IPS-NIHi11 (cell line): ENCODE measurements around the gene TBC1D3B.
"Not testable (repeated sequence)": the region's sequence is repeated elsewhere in the genome, so short reads cannot be mapped to it uniquely, and the experiment has no call there.

ENCODE experiments used
- DNase-seq: peaks from one replicate; pipeline ENCODE4 v3.0.0; 2012; ENCODE audit warnings: mixed read lengths, low spot score

TBC1D3B gene

DNA sequence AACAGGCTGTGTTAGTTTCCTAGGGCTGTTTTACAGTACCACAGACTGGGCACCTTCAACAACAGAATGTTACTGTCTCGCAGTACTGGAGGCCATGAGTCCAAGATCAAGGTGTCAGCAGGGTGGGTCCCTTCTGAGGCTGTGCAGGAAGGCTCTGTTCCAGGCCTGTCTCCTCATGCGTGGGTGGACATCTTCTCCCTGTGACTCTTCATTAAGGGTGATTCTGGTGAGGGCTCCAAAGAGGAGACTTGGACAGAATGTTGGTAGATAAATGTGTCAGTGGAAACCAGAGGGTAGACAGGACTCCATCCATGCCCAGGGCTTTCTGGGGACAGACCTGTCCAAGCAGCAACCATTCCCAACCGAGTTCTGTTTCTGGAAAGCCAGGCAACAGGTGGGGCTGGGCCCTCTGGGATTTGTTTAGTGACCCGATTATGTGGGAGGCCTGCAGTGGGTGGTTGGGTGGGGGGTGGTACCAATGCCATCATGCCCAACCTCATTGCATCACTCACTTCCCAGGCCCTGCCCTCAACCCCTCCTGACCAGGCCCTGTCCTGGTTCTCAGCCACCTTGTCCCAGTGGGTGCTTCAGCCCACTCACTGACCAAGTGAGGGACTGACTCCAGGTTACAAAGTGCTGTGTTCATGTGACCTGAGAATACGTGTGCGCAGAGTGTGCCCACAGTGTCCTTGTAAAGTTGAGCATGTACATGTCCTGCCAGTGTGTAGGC is 5.2 kb upstream of the TBC1D3B start:
- DNase-seq, result not testable (repeated sequence)

DNA sequence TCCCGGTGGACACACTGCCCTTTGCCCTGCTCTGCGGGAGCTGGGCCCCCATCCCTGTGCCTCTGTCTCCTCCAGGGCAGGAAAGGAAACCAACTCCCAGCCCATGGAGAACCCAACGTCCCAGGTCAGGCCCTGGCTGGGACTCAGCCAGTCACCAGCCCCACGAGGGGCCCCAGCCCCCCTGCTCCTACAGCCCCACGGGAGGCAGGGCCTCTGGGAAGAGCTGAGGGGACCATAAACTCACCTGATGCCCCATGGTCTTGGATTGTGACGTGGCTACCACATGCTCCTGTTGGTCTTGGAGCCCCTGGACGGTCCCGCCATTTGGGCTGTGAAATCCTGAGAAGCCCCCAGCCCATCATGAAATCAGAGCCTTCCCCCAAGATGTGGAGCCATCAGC is 7.6 kb downstream of the TBC1D3B start:
- DNase-seq, result not testable (repeated sequence)

DNA sequence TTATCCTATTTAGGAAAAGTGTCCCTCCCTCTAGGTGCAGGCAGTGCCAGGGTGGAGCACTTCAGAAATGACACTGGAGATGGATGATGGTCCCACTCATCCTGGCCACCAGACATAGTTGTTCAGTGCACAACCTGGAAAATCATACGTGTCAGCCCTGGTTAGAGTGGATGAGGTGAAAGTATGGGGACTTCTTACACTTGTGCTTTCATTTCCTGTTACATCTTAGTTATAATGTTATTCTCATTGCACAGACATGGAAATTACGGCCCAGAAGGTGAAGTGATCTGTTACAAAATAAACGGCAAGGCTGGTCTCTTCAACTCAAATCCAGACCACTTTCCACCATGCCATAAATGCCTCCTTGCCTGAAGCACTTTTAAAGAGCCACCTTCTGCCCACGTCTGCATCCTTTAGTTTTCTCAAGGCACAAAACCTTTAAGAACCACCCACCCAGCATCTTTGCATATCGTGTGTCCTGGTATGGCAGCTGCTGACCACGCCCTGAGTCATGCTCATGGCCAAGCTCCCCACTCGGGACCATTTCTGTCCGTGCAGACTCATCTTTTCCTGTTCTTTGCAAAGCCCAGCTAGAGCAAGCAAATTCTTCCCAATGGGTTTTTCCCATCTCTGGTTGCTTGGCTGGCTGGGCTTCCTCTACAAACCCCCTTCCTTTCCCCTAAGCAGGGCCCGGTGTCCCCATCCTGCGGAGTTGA is 22.4 kb downstream of the TBC1D3B start:
- no peak for DNase-seq

DNA sequence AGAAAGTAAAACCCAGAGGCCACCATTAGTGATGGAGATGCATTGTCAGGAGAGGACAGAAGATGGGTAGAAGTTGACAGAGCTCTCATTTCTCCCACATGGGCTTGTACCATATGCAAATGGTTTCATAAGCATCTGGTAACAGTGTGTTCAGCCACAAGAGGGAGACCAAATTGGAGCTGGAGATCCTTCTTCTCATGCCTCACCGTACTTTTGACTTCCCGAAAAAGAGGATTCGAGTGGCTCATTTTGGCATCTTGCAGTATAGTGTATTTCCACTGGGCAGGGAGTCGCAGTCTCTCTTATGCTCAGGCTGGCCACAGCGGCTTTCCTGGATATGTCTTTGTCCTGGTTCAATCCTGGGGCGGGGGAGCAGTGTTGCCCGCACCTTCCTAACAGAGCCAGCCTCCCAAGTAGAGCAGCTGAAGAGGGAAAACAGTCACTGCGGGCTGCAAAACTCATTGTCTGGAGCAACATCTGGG is 23.8 kb downstream of the TBC1D3B start:
- DNase-seq, result no peak

DNA sequence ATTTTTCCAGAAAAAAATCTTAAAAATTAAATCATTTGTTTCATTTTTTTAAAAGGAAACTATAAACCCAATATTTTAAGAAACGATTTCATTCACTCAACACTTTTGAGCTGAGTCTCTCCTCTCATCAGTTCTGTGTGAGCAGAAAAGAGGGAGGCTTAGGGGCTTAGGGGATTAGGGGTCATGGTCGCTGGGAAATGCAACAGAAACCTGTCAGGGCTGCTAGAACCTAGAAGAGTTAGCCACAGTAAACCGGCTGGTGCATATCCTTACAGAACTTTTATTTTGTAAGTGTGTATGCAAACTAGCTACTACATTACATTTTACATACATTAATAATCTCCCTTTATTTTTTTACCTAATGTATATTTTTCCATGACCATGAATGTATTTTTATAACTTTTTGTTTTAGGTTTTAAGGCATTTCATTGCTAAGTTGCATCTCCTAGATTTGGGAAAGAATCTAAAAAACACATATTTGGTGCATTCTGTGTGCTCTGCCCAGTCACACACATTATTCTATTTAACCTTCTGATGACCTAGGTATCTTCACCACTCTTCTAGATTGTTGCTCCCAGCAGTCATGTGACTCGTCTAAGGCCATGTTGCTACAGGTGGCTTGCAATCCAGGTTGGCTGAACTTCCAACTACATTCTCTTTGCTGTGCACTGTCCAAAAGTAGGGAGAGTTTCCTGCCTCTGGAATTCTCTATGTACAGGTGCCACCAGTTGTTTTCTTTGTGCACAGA is 24.4 kb downstream of the TBC1D3B start:
- DNase-seq, result no peak

DNA sequence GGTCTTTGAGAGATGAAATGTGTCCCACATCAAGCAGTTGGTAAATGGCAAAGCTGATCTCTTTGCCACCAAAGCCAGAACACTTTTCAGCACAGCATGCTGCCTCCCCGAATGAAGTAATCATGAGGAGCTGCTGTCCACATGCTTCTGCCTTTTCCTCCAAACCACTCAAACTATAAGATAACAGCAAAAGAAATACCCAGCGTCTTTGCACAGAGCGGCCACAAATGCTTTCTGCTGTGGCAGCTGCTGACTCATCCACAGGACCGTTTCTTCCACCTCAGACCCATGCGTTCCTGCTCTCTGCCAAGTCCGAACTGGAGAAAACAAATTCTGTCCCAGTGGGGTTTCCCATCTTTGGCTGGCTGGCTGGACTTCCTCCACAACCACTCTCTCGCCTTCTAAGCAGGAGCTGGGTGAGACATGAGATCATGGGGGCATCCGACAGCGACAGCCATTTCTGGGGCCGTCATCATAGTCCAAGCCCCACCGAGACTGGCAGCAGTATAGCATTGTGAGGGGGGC is 27.1 kb downstream of the TBC1D3B start:
- DNase-seq, result no peak

DNA sequence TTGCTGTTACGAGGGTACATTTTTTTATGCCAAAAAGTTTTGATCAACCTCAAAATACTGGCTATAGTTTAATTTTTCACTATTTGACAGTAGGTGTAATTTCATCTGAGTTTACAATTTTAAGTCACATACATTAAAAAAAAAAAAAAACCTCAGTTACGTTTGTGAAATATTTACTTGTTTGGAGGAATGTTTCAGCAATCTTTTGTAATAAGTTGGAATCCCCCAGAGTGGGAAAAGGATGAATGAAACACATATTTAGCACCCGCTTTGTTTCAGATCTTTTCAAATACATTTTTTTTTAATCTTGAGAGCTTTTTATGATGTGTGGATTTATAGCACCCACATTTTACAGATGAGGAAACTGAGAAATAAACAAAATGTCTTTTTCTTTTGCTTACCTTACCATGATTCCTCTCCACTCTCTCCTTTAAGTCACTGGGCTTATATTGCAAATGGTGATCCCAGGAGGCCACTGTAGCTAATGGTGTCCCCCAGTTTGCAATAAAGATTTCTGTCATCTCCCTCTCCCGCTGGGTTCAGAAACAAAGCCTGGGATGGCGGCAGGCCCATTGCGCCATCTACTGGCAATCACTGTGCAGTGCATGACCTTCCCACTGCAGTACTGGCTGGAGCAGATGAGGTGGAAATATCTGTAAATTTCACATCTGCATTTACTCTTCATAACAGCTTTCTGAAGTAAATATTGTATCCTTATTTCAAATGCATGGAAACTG is 27.7 kb downstream of the TBC1D3B start:
- peak; percentile 85 for DNase-seq

DNA sequence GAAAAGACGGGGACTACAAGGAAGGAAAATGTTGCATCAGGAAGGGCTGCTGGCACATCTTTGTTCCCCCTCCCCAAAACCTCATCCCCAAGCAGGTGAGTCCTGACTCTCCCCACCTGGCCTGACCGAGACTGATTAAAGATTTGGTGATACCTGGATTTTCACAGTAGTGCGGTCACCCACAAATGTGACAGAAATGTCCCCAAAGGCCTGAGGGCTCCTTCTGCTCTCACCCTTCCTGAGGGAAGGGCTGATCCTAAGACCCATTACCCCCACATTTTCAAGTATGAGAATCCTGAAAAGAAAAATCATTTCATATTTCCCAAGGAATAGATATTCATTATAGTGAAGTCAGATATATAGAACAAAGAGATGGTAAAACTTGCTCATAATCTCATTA is 28.8 kb downstream of the TBC1D3B start:
- no peak for DNase-seq

DNA sequence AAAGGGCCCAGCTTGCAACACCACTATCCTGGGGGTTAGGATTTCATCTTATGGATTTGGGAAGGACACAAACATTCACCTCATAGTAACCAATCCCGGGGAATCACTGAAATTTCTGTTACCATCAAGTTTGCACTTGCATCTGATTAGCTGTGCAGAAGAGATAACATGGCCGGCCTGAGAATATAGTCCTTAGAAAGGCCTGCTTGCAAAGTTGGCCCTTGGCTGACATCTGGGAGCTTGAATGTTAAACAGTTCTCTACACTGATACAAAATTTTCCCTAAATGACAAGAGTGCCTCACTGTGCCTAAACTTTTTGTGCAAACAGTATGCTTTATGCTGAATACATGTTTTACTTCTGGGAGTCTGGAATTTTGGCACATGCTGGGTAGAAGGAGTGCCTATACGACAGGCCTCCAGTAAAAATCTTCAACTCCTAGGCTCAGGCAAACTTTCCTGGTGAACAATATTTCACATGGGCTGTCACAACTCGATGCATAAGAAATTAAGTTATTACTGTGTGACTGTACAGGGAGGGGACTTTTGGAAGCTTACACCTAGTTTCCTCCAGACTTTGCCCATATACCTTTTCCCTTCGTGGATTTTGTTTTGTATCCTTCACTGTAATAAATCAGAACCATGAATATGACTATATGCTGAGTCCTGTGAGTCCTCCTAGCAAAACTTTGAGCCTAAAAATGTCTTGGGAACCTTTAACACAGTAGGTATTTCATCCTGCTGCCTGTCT is 31.3 kb downstream of the TBC1D3B start:
- no peak for DNase-seq

DNA sequence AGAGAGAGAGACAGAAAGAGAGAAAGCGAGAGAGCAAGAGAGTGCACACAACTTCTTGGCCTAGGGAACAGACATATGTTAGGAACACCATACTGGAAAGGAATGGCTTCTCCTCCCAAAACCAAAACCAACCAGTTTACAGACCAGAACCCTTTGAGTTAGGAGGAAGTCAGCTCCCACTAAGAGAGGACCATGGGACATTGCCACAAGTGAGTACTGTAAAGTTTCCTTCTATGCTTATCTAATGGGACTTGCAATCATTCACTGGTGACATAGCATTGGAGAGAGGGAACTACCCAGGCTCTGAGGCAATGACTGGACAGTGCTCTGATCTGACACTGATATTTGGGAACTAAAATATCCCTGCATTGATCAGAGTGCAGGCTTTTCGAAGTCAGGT is 32.4 kb downstream of the TBC1D3B start:
- no peak for DNase-seq

DNA sequence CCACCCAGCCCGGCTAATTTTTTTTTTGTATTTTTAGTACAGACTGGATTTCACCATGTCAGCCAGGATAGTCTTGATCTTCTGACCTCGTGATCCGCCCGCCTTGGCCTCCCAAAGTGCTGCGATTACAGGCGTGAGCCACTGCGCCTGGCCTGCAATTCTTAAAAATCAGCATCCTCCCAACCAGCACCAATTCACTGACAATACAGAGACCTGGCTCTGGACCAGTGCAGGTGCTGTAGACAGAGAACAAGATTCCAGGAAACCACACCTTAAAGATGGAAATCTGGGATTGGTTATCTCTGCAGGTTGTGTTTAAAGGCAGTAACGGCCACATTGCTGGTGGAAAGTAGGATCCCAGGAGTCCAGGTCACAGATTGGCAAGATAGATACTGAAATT is 33.6 kb downstream of the TBC1D3B start:
- DNase-seq, result no peak

DNA sequence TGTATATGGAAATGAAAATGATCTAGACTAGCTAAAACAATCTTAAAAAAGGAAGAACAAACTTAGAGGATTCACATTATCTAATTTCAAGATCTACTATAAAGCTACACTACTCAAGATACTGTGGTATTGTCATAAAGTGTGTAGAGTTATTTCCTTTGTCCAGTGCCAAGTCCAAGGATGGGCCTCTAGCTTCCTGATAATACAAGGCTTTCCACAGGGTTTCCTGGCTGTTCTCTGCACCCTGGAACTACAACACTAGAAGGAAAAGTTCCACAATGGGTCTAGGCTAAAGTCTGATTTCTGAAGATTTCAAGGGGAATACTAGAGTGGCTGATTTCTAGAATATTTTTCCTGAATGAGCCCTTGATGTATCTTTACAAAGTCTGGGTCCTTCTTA is 34.2 kb downstream of the TBC1D3B start:
- no peak for DNase-seq

DNA sequence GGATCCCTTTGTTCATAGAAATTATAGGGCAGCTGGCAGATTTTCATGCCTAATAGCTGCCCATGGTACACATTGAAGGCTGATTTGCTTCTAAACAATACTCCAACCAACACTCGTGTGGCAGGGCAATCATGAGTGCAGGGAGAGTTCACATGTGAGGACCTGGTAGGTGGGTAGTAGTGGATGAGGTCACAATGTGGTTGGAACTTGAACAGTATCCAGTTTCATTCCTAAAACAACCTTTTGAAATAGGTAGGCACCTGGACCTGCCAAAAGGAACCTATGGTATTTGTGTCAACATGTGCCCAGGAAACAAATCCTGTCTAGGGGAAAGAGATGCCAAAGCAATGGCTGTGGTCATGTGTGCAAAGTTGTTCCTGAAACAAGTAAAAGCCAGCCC is 40.0 kb downstream of the TBC1D3B start:
- DNase-seq, result no peak

DNA sequence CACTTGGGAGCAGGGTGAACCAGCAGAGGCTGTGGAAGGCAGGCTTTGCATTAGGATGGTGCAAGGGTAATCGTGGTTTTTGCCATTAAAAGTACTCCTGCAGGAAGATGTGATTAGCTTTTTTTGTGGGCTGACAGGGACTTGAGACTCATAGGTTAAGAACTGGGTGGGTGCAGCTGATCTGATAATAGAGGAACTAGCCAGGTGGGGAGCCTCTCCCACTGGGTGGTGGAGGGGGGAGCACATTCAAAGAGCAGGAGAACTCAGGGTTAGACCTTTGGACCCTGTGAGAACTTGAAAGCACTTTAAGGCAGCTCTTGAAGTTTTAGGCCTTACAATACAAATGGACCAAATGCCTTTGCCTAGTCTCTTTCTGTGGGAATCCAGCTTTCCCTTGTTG is 40.4 kb downstream of the TBC1D3B start:
- DNase-seq, result no peak

DNA sequence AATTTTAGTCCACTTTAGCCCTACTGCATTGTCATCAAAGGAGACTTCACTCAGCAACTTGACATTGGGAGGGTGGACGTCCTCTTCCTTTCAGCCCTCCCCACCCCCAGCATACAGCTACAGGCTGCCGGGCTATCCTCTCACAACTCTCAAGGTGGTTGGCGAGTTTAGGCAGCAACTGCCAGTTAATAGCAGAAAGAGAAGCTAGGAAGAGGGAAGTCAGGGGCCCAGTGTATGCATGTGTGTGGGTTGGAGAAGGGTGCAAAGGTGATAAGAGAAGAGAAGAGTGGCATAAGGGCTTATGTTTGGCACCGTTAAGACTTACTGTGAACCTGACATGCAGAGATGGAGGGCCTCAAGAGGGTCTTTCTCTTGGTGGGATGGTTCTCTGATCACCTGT is 41.0 kb downstream of the TBC1D3B start:
- no peak for DNase-seq

DNA sequence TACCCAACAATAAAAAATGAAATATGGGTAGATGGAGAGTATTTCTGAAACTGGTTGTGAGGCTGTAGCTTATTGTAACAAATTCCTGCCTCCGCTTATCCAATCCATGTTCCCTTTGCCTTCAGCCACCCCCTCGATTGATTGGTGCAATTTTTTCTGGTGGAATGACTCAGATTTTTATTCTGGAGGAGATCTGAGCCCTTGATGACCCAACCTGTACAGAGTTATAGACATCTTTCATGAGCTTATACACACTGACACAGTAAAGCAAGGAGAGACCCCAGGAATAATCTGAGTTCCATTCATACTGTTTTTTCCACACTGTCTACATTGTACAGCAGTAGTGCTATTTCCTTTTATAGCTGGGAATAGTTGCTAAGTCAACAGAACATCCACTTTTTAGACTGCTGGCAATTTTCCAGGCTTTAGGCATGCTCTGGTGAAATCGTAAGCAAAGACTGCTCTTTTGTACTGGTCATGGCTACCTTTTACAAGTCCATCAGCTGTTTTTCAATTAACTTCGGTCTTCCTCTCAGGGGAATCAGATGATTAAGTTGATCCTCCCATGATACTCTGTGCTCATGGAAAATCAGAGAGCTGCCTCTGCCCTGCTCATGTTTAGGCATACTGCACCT is 42.7 kb downstream of the TBC1D3B start:
- DNase-seq, result no peak

DNA sequence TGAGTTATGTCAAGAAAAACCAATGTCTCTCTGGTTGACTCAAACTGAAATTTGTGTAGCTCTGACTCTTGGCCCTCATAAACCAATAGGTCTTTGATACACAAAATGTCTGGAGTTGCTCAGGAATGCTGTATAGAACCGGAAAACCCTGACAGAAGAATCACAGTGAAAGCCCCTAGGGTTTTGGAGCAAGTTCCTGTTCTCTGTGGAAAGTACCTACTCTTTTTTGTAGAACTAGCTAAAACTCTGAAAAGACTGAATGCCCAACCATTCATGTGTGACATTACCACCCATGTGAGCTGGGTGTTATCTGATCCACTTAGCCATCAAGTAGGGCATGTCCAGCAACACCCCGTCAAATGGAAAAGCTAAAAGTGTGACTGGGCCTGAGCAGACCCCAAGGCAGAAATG is 44.0 kb downstream of the TBC1D3B start:
- no peak for DNase-seq

DNA sequence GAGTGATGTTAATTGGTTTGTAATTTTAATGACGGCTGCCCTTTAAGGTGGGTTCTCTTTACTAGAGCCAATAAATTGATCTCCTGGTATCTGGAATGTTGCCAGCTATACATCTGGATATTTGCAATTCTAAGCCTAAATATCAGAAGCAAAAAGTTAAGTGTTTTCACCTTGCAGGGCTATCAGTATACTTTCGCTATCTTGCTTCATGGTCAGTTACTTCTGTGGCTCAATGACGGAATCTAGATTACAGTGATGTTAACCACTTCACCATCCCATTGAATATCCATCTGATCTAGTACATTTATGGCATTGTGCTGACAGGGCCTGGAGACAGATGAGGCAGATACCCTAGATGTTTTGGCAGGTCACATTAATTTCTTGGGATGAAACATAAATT is 44.5 kb downstream of the TBC1D3B start:
- DNase-seq, result no peak

DNA sequence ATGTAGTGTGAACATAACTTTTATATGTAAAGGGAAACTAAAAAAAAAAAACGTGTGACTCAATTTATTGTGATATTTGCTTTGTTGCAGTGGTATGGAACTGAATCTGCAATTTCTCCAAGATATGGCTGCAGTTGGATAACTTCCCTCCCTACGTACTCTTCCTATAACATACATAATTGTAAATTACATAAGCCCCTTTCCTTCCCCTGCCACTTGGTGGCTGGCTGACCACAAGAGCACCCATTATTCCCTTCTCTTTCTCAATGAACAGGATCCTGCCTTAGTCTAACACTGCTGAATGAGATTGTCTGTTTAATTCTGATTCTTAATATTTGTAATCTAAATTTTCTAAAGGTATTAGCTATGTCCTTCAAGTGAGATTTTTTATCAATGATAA is 45.0 kb downstream of the TBC1D3B start:
- no peak for DNase-seq

DNA sequence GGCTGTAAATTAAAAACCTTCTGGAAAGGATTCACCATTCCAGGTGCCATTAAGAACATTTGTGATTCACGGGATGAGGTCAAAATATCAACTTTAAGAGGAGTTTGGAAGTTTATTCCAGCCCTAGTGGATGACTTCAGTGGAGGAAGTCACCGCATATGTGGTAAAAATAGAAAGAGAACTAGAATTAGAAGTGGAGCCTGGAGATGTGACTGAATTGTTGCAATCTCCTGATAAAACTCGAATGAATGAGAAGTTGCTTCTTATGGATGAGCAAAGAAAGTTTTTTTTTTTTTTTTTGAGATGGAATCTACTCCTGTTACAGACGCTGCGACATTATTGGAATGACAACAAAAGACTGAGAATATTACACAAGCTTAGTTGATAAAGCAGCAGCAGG is 46.1 kb downstream of the TBC1D3B start:
- no peak for DNase-seq

DNA sequence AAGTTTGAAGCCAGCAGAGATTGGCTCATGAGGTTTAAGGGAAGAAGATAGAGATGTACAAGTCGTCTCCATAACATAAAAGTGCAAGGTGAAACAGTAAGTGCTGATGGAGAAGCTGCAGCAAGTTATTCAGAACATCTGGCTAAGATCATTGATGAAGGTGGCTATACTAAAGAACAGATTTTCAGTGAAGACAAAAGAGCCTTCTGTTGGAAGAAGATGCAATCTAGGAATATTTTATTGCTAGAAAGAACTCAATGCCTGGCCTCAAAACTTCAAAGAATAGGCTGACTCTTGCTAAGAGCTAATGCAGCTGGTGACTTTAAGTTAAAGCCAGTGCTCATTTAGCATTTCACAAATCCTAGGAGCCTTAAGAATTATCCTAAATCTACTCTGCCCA is 46.8 kb downstream of the TBC1D3B start:
- DNase-seq, result no peak
